ENCODE results near the gene MACROD2.

MACROD2 gene

GRCh38 chr20:14758356-14758755 lies 763.0 kb downstream of the MACROD2 start:
- DNase-seq (ENCODE audit: low spot score), result no peak

DNA sequence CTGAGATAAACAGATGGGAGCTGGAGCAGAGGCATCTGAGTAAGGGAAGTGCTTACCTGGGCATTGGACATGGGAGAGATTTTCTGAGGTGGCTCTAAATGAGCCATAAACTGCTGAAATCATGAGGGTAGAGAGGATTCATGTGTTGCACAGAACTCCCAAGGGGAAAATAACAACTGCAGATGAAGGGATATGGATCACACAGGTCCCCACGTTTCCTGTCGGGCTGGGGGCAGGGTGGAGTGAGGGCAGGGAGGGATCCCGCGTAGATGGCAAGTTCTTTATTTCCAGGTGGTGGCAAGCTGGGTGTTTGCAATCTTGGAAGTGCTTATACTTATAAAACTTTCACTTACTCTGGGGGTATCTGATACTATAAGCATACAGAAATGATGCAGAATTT lies 764.7 kb downstream of the MACROD2 start:
- DNase-seq (ENCODE audit: low spot score), result no peak

DNA sequence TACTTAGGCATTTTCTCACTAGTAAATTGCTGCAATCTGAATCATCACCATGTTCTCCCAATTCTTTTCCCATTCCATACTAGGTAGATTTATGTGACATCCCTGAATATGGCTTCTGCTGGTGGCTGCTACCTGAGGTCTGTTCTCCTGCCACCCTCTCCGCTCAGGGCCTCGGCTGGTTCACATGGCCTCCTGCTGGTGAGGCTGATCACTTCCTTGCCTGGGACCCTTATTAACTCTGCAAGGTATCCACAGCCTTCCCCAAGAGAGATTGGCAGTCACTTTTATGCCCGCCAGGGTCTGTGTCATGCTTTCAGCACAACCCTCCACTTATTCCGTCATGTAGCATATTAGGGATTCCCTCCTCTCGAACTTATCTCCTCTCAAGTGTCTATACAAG lies 766.6 kb downstream of the MACROD2 start:
- no peak for DNase-seq (ENCODE audit: low spot score)

DNA sequence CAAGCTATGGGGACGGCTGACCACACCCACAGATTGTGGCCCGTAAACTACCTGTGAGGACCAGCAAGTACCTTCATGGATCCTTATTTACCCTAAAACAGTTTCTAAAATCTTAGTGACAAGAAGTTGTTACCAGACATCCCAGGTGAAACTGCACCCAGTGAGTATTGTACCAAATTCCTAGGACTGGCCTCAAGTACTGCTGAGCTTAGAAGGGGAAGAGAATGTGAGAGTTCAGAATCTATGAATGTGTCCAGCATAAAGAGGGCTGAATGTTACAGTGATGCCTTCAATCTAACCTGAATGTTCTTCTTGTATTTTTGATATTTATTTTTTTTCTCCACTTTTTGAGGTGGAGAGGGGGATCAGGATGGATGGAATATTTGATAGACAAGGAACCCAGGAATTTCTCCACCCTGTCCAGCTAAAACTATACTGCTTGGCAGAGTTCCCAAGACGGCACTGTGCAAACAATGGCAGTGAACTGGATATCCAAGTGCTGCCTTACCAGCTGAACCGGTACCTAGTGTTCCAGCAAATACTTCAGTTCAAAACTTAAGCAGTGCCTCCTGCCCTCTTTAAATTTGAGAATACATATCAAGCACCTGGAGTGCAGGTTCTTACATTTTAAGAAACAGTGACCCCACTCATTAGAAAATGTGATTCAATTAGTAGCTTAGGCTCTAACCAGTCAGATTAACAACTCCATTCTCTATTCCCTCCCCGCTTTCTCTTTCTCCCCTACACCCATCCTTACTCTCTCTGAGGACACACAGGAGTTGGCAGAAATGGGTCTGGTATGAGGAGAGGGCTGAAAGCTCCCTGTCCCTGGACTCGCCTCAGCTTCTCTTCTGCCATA lies 769.4 kb downstream of the MACROD2 start:
- DNase-seq (ENCODE audit: low spot score), result no peak

DNA sequence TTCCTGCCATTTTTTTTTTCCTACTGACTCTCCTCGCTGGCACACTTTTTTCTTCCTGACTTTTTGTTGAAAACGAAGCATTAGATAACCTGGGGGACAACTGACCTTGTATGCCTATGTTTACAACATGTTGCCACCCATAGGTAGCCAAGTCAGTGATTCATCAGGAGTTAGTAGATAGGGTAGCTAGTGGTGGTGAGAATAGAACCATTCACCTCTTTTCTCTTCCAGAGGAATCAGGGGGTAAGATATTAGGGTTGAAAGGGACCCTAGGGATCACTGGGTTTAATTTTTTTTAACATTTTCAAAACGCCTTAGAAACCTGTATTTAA lies 770.0 kb downstream of the MACROD2 start:
- DNase-seq (ENCODE audit: low spot score), result no peak

- DNase-seq (ENCODE audit: low spot score), result no peak
Measured at GRCh38 chr20:14773486-14773885, 778.2 kb downstream of the MACROD2 start.

DNA sequence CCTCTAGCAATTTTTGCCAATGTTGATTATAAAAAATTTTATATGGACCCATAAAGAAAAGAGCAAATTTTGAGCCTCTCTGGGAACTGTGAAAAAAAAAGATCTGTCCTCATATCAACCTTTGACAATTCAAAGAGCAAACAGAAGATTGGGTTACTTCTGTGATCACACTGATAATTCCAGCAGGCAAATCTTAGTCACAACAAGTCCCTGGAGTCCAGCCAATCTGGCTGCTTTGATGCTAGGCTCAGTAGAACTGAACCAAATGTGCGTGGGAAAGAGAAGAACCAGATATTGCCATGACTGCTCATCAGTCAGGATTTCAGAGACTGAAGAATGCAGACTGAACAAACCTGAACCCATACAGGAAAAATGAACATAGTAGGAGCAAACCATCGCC lies 780.5 kb downstream of the MACROD2 start:
- no peak for DNase-seq (ENCODE audit: low spot score)

- DNase-seq (ENCODE audit: low spot score), result no peak
Measured at GRCh38 chr20:14777591-14777990, 782.3 kb downstream of the MACROD2 start.

GRCh38 chr20:14778096-14778495 lies 782.8 kb downstream of the MACROD2 start:
- DNase-seq (ENCODE audit: low spot score), result no peak

DNA sequence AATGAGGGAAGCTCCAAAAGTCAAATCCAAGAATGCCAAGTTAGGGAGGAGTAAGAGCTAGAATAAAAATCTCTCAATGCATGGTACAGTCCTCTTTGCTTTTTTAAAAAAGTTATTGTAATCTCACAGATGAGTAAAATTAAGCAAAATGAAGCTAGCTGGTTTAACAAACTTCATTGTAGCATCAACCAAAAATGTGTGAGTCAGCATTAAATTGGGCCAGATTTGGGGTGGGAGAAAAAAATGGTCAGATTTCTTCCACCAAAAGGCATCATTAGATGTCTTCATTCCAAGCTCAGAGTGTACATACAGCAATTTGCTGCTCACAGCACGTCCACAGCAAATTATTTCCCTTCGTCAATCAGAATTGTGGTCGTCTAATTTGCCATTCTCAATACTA lies 783.6 kb downstream of the MACROD2 start:
- no peak for DNase-seq (ENCODE audit: low spot score)

DNA sequence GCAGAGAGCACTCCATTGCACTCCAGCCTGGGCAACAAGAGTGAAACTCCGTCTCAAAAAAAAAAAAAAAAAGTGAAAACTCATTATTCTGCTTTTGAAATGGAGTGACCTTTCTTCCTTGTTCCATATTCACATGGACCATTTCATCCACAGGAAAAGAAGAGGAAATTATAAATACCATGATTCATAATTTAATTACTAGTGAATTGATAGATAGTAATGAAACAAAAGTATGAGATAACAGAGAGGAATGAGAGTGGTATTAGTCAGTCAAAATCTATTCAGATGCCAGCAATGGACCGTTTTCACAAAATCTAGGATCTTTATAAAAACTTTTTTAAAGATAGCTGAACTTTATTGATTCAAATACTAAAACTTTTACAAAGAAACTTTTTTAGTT lies 785.2 kb downstream of the MACROD2 start:
- no peak for DNase-seq (ENCODE audit: low spot score)

- DNase-seq (ENCODE audit: low spot score), result no peak
Measured at GRCh38 chr20:14782731-14783130, 787.4 kb downstream of the MACROD2 start.

- DNase-seq (ENCODE audit: low spot score), result no peak
Measured at GRCh38 chr20:14783766-14784165, 788.5 kb downstream of the MACROD2 start.

DNA sequence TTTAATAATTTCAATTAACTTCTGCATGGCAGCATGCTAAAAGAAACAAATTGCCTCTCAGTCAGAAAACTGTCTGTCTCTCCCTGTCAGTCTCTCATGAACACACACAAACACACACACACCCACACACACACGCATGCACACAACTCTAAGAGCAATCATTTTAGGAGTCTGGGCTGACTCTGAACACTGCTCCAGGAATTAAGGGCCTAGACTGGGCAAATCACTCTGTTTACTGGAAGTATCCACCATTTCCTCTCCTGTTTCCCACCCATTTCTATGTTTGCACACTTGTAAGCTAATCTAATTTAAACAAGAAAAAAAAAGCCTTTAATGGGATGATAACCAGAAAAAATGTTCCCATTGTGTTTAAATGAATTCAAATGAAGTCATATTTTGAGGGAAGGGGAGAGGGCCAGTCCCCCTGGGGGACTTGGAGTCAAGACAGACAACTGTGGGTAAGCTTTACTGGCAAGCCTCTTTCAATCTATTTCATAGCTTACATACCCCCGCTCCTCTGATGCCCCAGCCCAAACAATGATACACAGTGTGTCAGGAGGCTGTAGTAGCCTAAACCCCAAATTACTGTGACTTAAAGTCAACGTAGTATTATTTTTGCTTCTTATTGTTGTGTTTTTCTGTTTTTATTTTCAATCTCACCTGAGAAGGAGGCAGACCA lies 789.9 kb downstream of the MACROD2 start:
- DNase-seq (ENCODE audit: low spot score), result no peak

GRCh38 chr20:14790190-14790589 lies 794.9 kb downstream of the MACROD2 start:
- DNase-seq (ENCODE audit: low spot score), result no peak

DNA sequence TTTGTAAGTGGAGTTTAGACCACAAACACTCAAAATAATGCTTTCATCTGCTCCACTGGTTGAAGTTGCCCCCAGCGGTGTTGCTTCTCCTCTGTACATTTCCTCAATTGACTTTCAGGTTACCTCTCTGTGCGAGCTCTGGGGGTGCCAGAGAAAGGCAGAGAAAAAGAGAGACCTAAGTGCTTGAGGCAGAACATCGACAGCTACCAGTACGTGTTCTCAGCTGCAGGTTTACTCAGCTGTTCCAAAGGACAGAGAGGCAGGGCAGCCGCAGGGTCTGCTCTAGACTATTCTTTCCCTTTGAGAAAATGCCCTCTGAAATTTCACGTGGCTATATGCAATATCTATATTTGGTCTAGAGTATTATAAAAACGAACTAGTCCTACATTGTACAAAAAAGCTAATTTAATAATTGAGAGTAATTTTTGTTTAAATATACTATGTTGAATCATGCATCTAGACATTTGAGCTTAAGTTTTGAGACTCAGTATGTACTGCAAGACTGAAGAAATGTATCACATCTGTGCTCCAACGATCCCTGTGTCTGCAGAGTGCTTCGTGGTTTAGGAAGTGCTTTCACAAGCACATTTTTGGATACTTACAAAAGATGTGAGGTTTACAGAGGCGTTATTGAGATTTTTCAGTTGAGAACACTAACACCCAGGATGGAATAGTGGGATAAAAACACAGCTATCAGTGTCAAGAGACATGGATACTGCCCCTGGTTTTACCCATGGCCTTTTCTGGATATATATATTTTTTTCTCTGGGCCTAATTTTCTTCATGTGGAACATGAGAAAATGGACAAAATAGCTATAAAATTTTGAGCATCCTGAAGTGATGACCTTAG lies 795.7 kb downstream of the MACROD2 start:
- no peak for DNase-seq (ENCODE audit: low spot score)

- no peak for DNase-seq (ENCODE audit: low spot score)
Measured at GRCh38 chr20:14792915-14793314, 797.6 kb downstream of the MACROD2 start.

DNA sequence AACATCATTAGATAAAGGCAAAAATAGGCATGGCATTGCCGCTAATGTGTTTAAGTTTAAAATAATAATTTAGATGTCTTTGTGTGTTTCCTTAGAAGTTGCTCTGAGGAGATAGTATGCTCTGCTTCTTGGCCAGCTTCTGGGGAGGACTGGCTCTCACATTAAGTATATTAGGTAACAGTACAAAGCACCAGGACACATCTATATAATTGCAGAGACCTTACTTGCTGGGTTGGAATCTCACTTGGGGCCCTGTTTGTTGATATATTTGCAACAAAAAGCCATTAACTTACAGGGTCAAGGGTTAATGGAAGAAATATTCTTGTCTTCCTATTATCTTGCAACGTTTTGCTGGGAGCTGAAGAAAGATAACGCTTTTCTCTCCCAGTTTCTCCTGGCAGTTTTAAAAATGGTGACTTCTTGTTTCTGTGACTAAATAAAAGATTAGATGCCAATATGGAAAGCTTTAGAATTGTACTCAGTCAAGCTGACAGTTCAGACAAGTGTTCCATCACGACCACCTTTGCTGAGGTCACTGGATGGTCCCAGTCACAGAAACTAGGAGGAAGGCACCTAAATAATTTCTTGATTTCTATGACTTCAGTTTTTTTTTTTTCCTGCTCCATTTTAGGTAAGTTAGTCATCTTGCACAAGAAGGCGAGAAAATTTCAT lies 804.4 kb downstream of the MACROD2 start:
- no peak for DNase-seq (ENCODE audit: low spot score)

DNA sequence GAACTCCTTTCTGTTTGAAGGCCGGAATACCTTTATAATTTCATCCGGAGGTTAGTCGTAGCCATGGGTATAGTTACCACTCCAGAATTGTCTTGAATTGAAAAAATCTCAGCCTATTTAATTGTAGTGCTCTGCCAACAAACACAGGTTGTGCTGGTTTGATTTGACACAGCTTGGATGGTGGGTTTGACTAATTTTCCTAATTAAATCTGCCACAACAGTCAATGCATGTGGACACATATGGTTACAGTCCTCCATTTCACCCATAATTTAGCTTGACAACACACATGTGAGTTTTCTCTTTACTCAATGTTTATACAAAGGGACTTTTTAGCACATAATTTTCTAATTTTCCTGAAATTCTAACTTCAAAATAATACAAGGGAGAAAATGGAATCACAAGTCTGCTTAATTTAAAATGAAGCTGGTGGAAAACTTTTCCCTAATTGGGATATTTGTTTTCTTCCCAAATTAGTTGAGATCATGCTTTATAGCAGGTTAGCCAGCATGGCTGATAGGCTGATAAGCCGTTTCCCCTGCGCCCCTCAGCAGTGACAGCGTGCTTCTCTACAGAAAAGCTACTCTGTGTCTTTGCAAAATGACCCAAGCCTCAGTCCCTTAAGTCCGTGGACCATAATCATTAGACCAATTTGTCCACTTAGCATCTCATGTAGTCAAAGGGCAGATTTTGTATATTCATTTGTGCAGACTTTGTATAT lies 805.5 kb downstream of the MACROD2 start:
- no peak for DNase-seq (ENCODE audit: low spot score)

- DNase-seq (ENCODE audit: low spot score), result no peak
Measured at GRCh38 chr20:14801591-14802325, 806.4 kb downstream of the MACROD2 start.

- no peak for DNase-seq (ENCODE audit: low spot score)
Measured at GRCh38 chr20:14807224-14807623, 811.9 kb downstream of the MACROD2 start.

Measured in germinal center (tissue), 1 donor.